HG02884 (cell line): Measurements from ENCODE around the gene FRMD4A.

Source experiments
- ATAC-seq: cut with Tn5 transposase; IDR thresholded peaks from one replicate; pipeline ENCODE4 v1.9.1; 2021; ENCODE audit warnings: mild to moderate bottlenecking, moderate library complexity; ENCODE audit not compliant: unreplicated experiment

FRMD4A gene

GRCh38 chr10:14330388-14331061 lies at the start of gene FRMD4A:
Gene FRMD4A, minus strand, starts transcription at chr10:14330924.
- no peak for ATAC-seq

- ATAC-seq: no peak
Measured at GRCh38 chr10:14379556-14380280, 49.0 kb upstream of the FRMD4A start.

GRCh38 chr10:14378387-14378960 lies 47.8 kb upstream of the FRMD4A start:
- no peak for ATAC-seq

GRCh38 chr10:14377591-14378175 lies 47.0 kb upstream of the FRMD4A start:
- ATAC-seq: no peak

- ATAC-seq: no peak
Measured at GRCh38 chr10:14374745-14375445, 44.2 kb upstream of the FRMD4A start.

- ATAC-seq: no peak
Measured at GRCh38 chr10:14372606-14373005, 41.9 kb upstream of the FRMD4A start.

GRCh38 chr10:14371581-14371980 lies 40.9 kb upstream of the FRMD4A start:
- ATAC-seq: no peak

GRCh38 chr10:14370894-14371293 lies 40.2 kb upstream of the FRMD4A start:
- no peak for ATAC-seq

- no peak for ATAC-seq
Measured at GRCh38 chr10:14369906-14370305, 39.2 kb upstream of the FRMD4A start.

- no peak for ATAC-seq
Measured at GRCh38 chr10:14366760-14367159, 36.0 kb upstream of the FRMD4A start.

- ATAC-seq: no peak
Measured at GRCh38 chr10:14365266-14365665, 34.5 kb upstream of the FRMD4A start.

GRCh38 chr10:14362104-14362503 lies 31.4 kb upstream of the FRMD4A start:
- no peak for ATAC-seq

- ATAC-seq: no peak
Measured at GRCh38 chr10:14360961-14361360, 30.2 kb upstream of the FRMD4A start.

- no peak for ATAC-seq
Measured at GRCh38 chr10:14360515-14360914, 29.8 kb upstream of the FRMD4A start.

- no peak for ATAC-seq
Measured at GRCh38 chr10:14358886-14359573, 28.3 kb upstream of the FRMD4A start.

- no peak for ATAC-seq
Measured at GRCh38 chr10:14356921-14357320, 26.2 kb upstream of the FRMD4A start.

GRCh38 chr10:14355750-14356149 lies 25.0 kb upstream of the FRMD4A start:
- ATAC-seq: no peak

- ATAC-seq: no peak
Measured at GRCh38 chr10:14353291-14353913, 22.7 kb upstream of the FRMD4A start.

- ATAC-seq: no peak
Measured at GRCh38 chr10:14350006-14350405, 19.3 kb upstream of the FRMD4A start.

GRCh38 chr10:14349081-14349480 lies 18.4 kb upstream of the FRMD4A start:
- ATAC-seq: no peak
